HEK293 (cell line): Measurements from ENCODE around the gene RHD.

Experiments used
- EGR2 ChIP-seq: fragments of 450-650 bp; formaldehyde crosslinking; IDR thresholded peaks from 2 replicates; pipeline ENCODE4 v1.5.1; 2016; ENCODE audit warnings: low read depth, missing biosample characterization, missing genetic modification characterization
- GLIS2 ChIP-seq: fragments of 450-650 bp; formaldehyde crosslinking; IDR thresholded peaks from 2 replicates; pipeline ENCODE4 v1.5.1; 2016; ENCODE audit warnings: missing biosample characterization, missing genetic modification characterization
- HOXC10 ChIP-seq: sonication (generic); formaldehyde crosslinking; IDR thresholded peaks from 2 replicates; pipeline ENCODE4 v1.8.1; 2023; ENCODE audit warnings: mild to moderate bottlenecking, missing genetic modification reagents
- OSR2 ChIP-seq: fragments of 450-650 bp; formaldehyde crosslinking; IDR thresholded peaks from 2 replicates; pipeline ENCODE4 v1.5.1; 2016; ENCODE audit warnings: missing biosample characterization, missing genetic modification characterization
- ZFHX2 ChIP-seq: fragments of 450-650 bp; formaldehyde crosslinking; conservative IDR thresholded peaks from 2 replicates; pipeline ENCODE4 v1.5.1; 2016; ENCODE audit warnings: missing biosample characterization, missing genetic modification characterization
- ZNF146 ChIP-seq: fragments of 450-650 bp; formaldehyde crosslinking; IDR thresholded peaks from 2 replicates; pipeline ENCODE4 v1.5.1; 2016; ENCODE audit warnings: missing biosample characterization, missing genetic modification characterization
- ZNF248 ChIP-seq: fragments of 450-650 bp; formaldehyde crosslinking; IDR thresholded peaks from 2 replicates; pipeline ENCODE4 v1.5.1; 2017; ENCODE audit warnings: missing biosample characterization, missing genetic modification characterization
- ZNF335 ChIP-seq: fragments of 450-650 bp; formaldehyde crosslinking; conservative IDR thresholded peaks from 2 replicates; pipeline ENCODE4 v1.5.1; 2016; ENCODE audit warnings: missing biosample characterization, missing genetic modification characterization
- ZNF354C ChIP-seq: fragments of 450-650 bp; formaldehyde crosslinking; IDR thresholded peaks from 2 replicates; pipeline ENCODE4 v1.5.1; 2016; ENCODE audit warnings: missing biosample characterization, missing genetic modification characterization, low read depth, borderline replicate concordance
- ZNF501 ChIP-seq: fragments of 450-650 bp; formaldehyde crosslinking; IDR thresholded peaks from 2 replicates; pipeline ENCODE4 v1.5.1; 2016; ENCODE audit warnings: missing biosample characterization, missing genetic modification characterization
- ZNF544 ChIP-seq: fragments of 450-650 bp; formaldehyde crosslinking; IDR thresholded peaks from 2 replicates; pipeline ENCODE4 v1.5.0; 2017; ENCODE audit warnings: missing biosample characterization, missing genetic modification characterization
- ZNF555 ChIP-seq: fragments of 450-650 bp; formaldehyde crosslinking; conservative IDR thresholded peaks from 2 replicates; pipeline ENCODE4 v1.5.1; 2017; ENCODE audit warnings: missing biosample characterization, mild to moderate bottlenecking, missing genetic modification characterization, inconsistent platforms
- ZNF596 ChIP-seq: fragments of 450-650 bp; IDR thresholded peaks from 2 replicates; pipeline ENCODE4 v1.5.0; 2018; ENCODE audit warnings: missing biosample characterization, mild to moderate bottlenecking, missing genetic modification characterization, moderate library complexity
- ZNF654 ChIP-seq: fragments of 450-650 bp; formaldehyde crosslinking; IDR thresholded peaks from 2 replicates; pipeline ENCODE4 v1.5.1; 2016; ENCODE audit warnings: low read depth, missing biosample characterization, missing genetic modification characterization
- TF ChIP-seq, protein P1 (sequence below): fragments of 450-650 bp; formaldehyde crosslinking; conservative IDR thresholded peaks from 2 replicates; pipeline ENCODE4 v1.5.1; 2016; ENCODE audit warnings: low read depth, missing biosample characterization, missing genetic modification characterization
- TF ChIP-seq, protein P2 (sequence below): fragments of 450-650 bp; formaldehyde crosslinking; IDR thresholded peaks from 2 replicates; pipeline ENCODE4 v1.5.1; 2016; ENCODE audit warnings: missing biosample characterization, missing genetic modification characterization, borderline replicate concordance
- TF ChIP-seq, protein P3 (sequence below): fragments of 450-650 bp; formaldehyde crosslinking; IDR thresholded peaks from 2 replicates; pipeline ENCODE4 v1.5.1; 2016; ENCODE audit warnings: missing biosample characterization, missing genetic modification characterization, low read depth
- TF ChIP-seq, protein P4 (sequence below): fragments of 450-650 bp; formaldehyde crosslinking; optimal IDR thresholded peaks from 2 replicates; pipeline ENCODE3; 2016; ENCODE audit warnings: missing biosample characterization, mild to moderate bottlenecking, missing genetic modification characterization
- TF ChIP-seq, protein P5 (sequence below): fragments of 450-650 bp; formaldehyde crosslinking; IDR thresholded peaks from 2 replicates; pipeline ENCODE4 v1.5.1; 2016; ENCODE audit warnings: missing biosample characterization, missing genetic modification characterization
- TF ChIP-seq, protein P6 (sequence below): fragments of 450-650 bp; formaldehyde crosslinking; IDR thresholded peaks from 2 replicates; pipeline ENCODE4 v1.5.1; 2016; ENCODE audit warnings: missing biosample characterization, missing genetic modification characterization

RHD gene

DNA sequence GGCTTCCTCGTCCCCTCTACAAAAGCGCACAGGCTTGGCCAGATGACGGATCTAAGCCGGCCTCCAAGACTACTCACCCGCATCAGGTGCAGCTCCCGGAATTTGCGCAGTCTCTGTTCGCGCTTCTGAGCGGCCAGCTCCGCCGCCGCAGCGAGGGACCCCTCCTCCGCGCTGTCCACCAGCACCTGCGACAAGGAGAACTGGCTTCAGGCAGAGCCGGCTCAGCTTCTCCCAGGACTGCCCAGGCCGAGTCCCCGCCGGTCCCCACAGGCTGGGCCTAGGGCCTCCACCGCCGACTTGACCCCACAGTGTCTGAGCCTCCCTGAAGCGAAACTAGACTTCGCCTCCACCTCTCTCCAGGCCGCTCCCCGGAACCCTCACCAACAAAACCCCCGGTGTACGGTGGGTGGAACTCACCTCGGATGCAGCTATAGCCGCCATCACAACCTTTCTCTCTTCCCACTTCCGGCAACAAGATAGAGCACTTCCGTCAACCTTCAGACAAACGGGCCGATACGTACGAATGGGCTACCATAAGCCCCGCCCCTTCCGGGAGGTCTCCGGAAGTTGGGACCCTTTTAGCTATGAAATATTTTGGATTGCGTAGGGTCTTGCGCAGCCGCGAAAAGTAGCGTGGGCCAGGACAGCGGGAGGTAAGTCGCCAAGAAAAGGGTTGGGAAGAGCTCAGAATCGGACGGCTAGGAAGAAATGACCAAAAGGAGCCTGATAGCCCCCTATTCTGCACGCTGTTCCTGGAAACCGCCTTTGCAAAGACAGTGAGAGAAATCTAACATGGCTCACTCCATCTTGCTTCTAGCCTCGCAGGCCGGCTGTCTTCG, 40.1 kb upstream of the RHD start, which contains the start of gene SYF2 (continued):
- TF ChIP-seq ZNF501 (tag by site-specific recombination): peak; percentile 52
- peak; percentile 90 for TF ChIP-seq ZNF335
- TF ChIP-seq ZNF596 (tag by site-specific recombination): no peak
- TF ChIP-seq, protein P1, sequence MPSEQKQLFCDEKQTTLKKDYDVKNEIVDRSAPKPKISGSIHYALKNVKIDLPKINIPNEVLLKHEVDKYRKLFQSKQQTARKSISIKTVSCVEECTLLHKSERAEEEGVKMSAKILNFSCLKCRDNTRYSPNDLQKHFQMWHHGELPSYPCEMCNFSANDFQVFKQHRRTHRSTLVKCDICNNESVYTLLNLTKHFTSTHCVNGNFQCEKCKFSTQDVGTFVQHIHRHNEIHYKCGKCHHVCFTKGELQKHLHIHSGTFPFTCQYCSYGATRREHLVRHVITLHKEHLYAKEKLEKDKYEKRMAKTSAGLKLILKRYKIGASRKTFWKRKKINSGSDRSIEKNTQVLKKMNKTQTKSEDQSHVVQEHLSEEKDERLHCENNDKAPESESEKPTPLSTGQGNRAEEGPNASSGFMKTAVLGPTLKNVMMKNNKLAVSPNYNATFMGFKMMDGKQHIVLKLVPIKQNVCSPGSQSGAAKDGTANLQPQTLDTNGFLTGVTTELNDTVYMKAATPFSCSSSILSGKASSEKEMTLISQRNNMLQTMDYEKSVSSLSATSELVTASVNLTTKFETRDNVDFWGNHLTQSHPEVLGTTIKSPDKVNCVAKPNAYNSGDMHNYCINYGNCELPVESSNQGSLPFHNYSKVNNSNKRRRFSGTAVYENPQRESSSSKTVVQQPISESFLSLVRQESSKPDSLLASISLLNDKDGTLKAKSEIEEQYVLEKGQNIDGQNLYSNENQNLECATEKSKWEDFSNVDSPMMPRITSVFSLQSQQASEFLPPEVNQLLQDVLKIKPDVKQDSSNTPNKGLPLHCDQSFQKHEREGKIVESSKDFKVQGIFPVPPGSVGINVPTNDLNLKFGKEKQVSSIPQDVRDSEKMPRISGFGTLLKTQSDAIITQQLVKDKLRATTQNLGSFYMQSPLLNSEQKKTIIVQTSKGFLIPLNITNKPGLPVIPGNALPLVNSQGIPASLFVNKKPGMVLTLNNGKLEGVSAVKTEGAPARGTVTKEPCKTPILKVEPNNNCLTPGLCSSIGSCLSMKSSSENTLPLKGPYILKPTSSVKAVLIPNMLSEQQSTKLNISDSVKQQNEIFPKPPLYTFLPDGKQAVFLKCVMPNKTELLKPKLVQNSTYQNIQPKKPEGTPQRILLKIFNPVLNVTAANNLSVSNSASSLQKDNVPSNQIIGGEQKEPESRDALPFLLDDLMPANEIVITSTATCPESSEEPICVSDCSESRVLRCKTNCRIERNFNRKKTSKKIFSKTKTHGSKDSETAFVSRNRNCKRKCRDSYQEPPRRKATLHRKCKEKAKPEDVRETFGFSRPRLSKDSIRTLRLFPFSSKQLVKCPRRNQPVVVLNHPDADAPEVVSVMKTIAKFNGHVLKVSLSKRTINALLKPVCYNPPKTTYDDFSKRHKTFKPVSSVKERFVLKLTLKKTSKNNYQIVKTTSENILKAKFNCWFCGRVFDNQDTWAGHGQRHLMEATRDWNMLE: peak; percentile 89
- TF ChIP-seq OSR2 (tag by site-specific recombination): no peak
- TF ChIP-seq ZFHX2 (tag by site-specific recombination): no peak; the same call in 1 of the 2 replicates
- TF ChIP-seq EGR2 (tag by site-specific recombination): no peak; the same call in 1 of the 2 replicates
- no peak for TF ChIP-seq ZNF146
- TF ChIP-seq, protein P2, sequence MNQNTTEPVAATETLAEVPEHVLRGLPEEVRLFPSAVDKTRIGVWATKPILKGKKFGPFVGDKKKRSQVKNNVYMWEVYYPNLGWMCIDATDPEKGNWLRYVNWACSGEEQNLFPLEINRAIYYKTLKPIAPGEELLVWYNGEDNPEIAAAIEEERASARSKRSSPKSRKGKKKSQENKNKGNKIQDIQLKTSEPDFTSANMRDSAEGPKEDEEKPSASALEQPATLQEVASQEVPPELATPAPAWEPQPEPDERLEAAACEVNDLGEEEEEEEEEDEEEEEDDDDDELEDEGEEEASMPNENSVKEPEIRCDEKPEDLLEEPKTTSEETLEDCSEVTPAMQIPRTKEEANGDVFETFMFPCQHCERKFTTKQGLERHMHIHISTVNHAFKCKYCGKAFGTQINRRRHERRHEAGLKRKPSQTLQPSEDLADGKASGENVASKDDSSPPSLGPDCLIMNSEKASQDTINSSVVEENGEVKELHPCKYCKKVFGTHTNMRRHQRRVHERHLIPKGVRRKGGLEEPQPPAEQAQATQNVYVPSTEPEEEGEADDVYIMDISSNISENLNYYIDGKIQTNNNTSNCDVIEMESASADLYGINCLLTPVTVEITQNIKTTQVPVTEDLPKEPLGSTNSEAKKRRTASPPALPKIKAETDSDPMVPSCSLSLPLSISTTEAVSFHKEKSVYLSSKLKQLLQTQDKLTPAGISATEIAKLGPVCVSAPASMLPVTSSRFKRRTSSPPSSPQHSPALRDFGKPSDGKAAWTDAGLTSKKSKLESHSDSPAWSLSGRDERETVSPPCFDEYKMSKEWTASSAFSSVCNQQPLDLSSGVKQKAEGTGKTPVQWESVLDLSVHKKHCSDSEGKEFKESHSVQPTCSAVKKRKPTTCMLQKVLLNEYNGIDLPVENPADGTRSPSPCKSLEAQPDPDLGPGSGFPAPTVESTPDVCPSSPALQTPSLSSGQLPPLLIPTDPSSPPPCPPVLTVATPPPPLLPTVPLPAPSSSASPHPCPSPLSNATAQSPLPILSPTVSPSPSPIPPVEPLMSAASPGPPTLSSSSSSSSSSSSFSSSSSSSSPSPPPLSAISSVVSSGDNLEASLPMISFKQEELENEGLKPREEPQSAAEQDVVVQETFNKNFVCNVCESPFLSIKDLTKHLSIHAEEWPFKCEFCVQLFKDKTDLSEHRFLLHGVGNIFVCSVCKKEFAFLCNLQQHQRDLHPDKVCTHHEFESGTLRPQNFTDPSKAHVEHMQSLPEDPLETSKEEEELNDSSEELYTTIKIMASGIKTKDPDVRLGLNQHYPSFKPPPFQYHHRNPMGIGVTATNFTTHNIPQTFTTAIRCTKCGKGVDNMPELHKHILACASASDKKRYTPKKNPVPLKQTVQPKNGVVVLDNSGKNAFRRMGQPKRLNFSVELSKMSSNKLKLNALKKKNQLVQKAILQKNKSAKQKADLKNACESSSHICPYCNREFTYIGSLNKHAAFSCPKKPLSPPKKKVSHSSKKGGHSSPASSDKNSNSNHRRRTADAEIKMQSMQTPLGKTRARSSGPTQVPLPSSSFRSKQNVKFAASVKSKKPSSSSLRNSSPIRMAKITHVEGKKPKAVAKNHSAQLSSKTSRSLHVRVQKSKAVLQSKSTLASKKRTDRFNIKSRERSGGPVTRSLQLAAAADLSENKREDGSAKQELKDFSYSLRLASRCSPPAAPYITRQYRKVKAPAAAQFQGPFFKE (tag by site-specific recombination): no peak; the same call in 1 of the 2 replicates
- no peak for TF ChIP-seq GLIS2 (tag by site-specific recombination)
- TF ChIP-seq, protein P3, sequence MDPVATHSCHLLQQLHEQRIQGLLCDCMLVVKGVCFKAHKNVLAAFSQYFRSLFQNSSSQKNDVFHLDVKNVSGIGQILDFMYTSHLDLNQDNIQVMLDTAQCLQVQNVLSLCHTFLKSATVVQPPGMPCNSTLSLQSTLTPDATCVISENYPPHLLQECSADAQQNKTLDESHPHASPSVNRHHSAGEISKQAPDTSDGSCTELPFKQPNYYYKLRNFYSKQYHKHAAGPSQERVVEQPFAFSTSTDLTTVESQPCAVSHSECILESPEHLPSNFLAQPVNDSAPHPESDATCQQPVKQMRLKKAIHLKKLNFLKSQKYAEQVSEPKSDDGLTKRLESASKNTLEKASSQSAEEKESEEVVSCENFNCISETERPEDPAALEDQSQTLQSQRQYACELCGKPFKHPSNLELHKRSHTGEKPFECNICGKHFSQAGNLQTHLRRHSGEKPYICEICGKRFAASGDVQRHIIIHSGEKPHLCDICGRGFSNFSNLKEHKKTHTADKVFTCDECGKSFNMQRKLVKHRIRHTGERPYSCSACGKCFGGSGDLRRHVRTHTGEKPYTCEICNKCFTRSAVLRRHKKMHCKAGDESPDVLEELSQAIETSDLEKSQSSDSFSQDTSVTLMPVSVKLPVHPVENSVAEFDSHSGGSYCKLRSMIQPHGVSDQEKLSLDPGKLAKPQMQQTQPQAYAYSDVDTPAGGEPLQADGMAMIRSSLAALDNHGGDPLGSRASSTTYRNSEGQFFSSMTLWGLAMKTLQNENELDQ (tag by site-specific recombination): no peak
- TF ChIP-seq ZNF354C: no peak
- TF ChIP-seq, protein P4, sequence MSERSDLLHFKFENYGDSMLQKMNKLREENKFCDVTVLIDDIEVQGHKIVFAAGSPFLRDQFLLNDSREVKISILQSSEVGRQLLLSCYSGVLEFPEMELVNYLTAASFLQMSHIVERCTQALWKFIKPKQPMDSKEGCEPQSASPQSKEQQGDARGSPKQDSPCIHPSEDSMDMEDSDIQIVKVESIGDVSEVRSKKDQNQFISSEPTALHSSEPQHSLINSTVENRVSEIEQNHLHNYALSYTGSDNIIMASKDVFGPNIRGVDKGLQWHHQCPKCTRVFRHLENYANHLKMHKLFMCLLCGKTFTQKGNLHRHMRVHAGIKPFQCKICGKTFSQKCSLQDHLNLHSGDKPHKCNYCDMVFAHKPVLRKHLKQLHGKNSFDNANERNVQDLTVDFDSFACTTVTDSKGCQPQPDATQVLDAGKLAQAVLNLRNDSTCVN (tag by site-specific recombination): peak; percentile 18
- TF ChIP-seq ZNF555 (tag by site-specific recombination): no peak
- TF ChIP-seq ZNF248: no peak
- TF ChIP-seq, protein P5, sequence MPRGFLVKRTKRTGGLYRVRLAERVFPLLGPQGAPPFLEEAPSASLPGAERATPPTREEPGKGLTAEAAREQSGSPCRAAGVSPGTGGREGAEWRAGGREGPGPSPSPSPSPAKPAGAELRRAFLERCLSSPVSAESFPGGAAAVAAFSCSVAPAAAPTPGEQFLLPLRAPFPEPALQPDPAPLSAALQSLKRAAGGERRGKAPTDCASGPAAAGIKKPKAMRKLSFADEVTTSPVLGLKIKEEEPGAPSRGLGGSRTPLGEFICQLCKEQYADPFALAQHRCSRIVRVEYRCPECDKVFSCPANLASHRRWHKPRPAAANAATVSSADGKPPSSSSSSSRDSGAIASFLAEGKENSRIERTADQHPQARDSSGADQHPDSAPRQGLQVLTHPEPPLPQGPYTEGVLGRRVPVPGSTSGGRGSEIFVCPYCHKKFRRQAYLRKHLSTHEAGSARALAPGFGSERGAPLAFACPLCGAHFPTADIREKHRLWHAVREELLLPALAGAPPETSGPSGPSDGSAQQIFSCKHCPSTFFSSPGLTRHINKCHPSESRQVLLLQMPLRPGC: no peak
- no peak for TF ChIP-seq ZNF654 (tag by site-specific recombination)
- TF ChIP-seq, protein P6, sequence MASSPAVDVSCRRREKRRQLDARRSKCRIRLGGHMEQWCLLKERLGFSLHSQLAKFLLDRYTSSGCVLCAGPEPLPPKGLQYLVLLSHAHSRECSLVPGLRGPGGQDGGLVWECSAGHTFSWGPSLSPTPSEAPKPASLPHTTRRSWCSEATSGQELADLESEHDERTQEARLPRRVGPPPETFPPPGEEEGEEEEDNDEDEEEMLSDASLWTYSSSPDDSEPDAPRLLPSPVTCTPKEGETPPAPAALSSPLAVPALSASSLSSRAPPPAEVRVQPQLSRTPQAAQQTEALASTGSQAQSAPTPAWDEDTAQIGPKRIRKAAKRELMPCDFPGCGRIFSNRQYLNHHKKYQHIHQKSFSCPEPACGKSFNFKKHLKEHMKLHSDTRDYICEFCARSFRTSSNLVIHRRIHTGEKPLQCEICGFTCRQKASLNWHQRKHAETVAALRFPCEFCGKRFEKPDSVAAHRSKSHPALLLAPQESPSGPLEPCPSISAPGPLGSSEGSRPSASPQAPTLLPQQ (tag by site-specific recombination): peak; percentile 53; the same call in 1 of the 2 replicates
- TF ChIP-seq ZNF544 (tag by site-specific recombination): no peak
- no peak; the same call in 1 of the 2 replicates for TF ChIP-seq HOXC10 (CRISPR knock-in tag)
